Left renal pelvis (tissue), 4 donors: Measurements from ENCODE around the gene GREB1L. TPM values are rescaled to one million over a fixed set of nuclear protein-coding genes. Genes with fewer than 3 reads are reported as not detected.

Source experiments
- DNase-seq, 4 donors: peaks; one replicate each; pipeline ENCODE4 v3.0.0-alpha.2; 2013; ENCODE audit warnings: low read depth in 4 of 4, low spot score in 3 of 4
- polyA plus RNA-seq, 4 donors: library from polyadenylated mRNA; unstranded; fragments of 120-200 nt; gene quantifications; one replicate each; pipeline ENCODE4 v1.2.1, GENCODE V29; 2013; ENCODE audit not compliant: insufficient read length in 4 of 4

Gene GREB1L
- polyA plus RNA-seq, 4 donors = 2.6 to 6.7 (median 3.7) TPM

- DNase-seq = peak in 1 of 4 donors; percentile 21
These were observed 230.7 kb downstream of the GREB1L start for GRCh38 chr18:21472741-21473140.

DNA sequence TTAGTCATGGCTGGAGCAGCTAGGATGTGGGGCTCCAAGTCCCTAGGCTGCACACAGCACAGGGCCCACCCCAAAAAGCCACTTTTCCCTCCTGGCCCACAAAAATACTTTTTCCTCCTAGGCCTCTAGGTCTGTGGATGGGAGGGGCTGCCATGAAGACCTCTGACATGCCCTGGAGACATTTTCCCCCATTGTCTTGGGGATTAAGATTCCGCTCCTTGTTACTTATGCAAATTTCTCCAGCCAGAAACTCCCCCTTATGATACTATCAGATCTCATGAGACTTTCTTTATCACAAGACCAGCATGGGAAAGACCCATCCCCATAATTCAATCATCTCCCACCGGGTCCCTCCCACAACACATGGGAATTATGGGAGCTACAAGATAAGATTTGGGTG, 232.6 kb downstream of the GREB1L start:
- DNase-seq = no peak

GRCh38 chr18:21479721-21480120, 237.7 kb downstream of the GREB1L start:
- no peak for DNase-seq

- DNase-seq = no peak
These were observed 239.7 kb downstream of the GREB1L start for GRCh38 chr18:21481739-21482138.

- DNase-seq = no peak
These were observed 241.0 kb downstream of the GREB1L start for GRCh38 chr18:21483051-21483450.

- DNase-seq = no peak
These were observed 243.0 kb downstream of the GREB1L start for GRCh38 chr18:21484851-21485636.

- no peak for DNase-seq
These were observed 244.9 kb downstream of the GREB1L start for GRCh38 chr18:21486905-21487437.

DNA sequence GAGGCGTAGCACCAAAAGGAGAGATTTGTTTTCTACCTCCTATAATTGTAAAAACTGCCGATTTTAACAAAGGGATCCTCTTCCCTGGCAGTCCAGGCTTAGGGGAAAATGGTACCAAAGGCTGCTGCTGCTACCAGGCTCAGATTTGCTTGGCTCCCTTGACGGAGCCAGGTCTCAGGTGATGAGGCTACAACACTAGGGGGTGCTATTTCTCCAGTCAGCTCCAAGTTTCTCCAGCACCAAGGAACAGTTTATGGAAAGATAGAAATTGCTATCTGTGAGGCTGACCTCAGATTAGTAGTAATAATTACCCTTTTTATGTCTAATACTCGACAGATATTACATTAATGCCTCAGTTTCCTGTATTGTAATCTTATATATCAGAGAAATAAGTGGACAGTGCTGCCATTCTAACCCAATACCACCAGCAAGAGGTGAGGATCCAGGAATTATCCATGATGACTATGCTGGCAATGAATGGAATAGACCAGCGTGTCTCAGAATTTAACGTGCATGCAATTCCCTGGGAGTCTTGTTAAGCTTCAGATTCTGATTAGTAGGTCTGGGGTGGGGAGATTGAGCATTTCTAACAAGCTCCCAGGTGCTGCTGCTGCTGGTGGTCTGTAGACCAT, 247.2 kb downstream of the GREB1L start:
- peak in 3 of 4 donors; percentile 29 to 36 (median 29) for DNase-seq

GRCh38 chr18:21489919-21490495, 248.0 kb downstream of the GREB1L start:
- DNase-seq = no peak

- DNase-seq = no peak
These were observed 248.7 kb downstream of the GREB1L start for GRCh38 chr18:21490748-21491147.

GRCh38 chr18:21496277-21496835, 254.3 kb downstream of the GREB1L start:
- no peak for DNase-seq

DNA sequence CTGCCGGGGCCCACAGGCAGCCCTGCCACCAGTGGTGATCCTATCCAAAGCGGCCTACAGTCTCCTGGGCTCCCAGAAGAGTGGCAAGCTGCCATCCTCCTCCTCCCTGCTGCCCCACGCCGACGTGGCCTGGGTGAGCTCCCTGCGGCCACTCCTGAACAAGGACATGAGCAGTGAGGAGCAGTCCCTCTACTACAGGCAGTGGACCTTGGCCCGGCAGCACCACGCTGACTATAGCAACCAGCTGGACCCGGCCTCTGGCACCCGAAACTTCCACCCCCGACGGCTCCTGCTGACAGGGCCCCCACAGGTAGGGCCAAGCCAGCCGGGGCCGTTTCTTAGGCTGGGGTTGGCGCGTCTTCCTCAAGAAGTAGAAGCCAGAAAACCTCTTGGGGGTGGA, 258.0 kb downstream of the GREB1L start:
- no peak for DNase-seq

- no peak for DNase-seq
These were observed 260.6 kb downstream of the GREB1L start for GRCh38 chr18:21502661-21503060.

DNA sequence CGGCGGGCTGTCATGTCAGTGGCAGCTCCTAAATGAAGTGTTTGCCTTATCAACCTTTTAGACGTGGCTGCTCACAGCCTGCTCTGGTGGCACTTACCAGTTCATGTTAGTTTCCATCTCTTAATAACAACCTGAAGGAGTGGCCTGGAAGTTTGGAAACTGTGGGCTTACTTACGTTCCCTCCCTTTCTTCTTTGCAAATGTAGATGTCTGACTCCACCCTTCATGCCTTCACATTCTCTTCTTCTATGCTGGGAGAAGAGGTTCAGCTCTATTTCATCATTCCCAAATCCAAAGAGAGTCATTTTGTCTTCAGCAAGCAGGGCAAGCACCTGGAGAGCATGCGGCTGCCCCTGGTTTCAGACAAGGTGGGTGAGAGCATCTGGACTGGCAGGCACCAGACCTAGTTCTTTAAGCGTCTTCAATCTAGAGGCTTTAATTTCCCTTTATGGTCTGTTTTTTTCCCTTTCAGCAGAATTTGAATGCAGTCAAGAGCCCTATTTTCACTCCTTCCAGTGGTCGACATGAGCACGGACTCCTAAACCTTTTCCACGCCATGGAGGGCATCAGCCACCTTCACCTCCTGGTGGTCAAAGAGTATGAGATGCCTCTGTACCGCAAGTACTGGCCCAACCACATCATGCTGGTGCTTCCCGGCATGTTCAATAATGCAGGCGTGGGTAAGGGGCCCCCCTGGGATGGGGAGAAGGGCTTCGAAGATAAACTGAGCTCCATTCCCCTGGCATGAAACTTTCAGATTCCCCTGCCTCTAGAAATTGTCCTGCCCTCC, 266.1 kb downstream of the GREB1L start:
- DNase-seq = no peak

DNA sequence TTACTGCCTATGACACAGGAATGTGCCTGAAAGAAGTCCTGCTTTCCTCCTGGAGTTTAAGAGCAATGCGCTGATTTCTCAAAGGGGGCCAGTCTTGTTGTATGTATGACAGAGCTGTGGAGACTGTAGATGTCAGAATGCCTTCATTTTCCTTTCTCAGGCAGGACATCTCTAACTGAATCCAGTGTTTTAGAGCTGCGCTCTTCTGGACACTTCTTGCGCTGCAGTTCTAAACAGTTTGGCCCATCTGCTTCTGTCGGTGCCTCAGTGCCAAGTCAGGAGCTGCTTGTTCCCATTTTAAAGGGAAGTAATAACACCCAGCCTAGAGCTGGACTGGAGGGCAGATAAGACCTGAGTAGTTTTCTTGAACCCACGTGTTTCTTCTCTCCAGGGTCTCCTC, 267.0 kb downstream of the GREB1L start:
- DNase-seq = no peak

- no peak for DNase-seq
These were observed 271.3 kb downstream of the GREB1L start for GRCh38 chr18:21513292-21513691.

DNA sequence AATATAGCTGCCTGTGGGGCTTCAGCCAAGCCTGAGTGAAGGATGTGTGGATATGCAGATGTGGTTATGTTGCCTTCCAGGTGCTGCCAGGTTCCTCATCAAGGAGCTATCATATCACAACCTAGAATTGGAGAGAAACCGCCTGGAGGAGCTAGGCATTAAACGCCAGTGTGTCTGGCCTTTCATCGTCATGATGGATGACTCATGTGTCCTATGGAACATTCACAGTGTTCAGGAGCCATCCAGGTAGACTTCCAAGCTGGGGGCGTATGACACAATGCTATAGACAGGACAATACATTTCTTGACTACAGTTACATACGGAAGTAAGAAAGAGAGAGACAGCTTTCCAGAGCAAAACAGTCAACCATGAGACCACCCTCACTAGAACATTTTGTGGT, 271.7 kb downstream of the GREB1L start:
- no peak for DNase-seq

DNA sequence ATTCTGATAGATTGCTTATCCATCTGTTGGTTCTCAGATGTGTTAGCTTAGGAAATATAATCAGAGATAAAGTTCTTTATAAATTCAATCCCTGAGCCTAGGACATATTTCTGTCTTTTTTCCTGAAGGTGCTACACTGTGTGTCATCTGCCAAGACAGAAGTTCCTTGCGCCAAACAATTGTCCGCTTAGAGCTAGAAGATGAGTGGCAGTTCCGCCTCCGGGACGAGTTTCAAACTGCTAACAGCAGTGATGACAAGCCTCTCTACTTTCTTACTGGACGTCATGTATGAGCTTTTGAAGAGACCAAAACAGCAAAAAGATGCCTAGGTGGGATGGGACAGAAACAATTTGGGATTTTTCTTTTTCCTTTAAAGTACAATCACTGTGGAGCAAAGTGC, 280.5 kb downstream of the GREB1L start:
- DNase-seq = no peak

DNA sequence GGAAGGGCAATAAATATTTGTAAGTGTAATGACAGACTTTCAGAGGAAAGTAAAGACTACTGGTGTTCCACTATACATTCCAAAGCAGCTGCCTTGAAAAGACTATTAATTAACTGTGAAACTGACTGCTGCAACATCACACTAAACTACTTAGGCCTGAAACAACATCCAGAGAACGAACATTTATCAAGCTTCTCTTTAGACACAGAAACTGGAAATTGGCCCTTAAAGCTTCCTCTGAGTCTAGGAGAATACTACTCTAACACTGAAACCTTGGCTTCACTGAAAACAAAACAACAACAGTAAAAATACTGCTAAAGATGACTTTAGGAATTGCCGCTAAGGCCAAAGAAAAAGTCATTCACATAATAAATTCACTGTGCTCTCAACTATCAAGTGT, 283.9 kb downstream of the GREB1L start:
- DNase-seq = no peak

- no peak for DNase-seq
These were observed 284.4 kb downstream of the GREB1L start for GRCh38 chr18:21526463-21526862.

DNA sequence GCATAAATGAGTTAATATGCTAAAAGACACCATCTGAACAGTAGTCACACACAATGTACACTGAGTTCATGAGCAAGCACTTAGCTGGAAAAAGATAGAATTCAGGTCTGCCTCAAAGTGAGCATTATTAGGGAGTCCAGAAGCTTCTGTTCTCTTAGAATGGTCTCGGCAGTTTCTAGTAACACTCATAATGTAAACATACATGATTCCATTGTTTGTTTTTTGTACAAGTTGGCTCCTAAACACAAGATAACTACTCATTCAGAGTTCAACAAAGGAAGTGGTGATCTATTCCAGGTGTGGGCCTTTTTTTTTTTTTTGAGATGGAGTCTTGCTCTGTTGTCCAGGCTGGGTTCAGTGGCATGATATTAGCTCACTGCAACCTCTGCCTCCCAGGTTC, 292.3 kb downstream of the GREB1L start:
- no peak for DNase-seq
